Measurements from ENCODE around the gene FBXW4. TPM values are rescaled to one million over a fixed set of nuclear protein-coding genes. Genes with fewer than 3 reads are reported as not detected.

The FBXW4 gene
- total and polyA plus RNA-seq, 9 of the 15 experiments (the other 6 are each of a cell fraction or from before 2014, with no cell fraction given), result 1.0 to 10.6 (median 5.4) TPM

DNA sequence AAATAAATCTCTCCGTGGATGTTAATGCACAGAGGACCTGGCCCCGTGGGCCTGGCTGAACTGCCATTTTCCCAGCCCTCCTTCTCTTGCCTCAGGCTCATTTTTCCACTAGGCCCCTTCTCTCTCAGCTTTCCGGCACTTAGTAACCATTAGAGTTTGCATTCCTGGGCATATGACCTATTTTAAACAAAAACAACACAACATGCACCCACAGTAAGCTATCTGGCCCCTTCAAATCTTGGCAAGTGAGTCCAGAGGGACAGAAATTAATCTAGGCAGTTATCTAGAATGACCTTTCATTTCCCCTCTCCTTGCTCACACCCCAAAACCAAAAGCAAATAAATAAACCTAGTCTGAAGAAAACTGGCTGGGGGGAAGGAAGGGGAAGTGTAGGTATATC, 11.7 kb downstream of the FBXW4 start:
- Histone ChIP-seq H4K20me1 (replicated peaks; ENCODE audit: control insufficient read depth, insufficient read depth, low read length) (0 out of 2 replicates have a peak, but pooled peaks cover 4% of the 10 kb centered on the region), H3K4me1 (replicated peaks in 1 of 2; ENCODE audit: control insufficient read depth in 2 of 2, insufficient read depth in 2 of 2, low read length in 2 of 2) (peaks cover 3 to 6% of the 10 kb centered on the region in 2 experiments; a peak in 1 of 5 replicates), H3K9me1 (ENCODE audit: control insufficient read depth, insufficient read depth, low read length) (no peaks in the 10 kb centered on the region), H3K36me3 (ENCODE audit: control insufficient read depth, insufficient read depth, low read length) (no peaks in the 10 kb centered on the region), H3K9ac (ENCODE audit: insufficient read depth in 1 of 2, low read depth in 2 of 2, low read length in 2 of 2) (no peak overlapping the region), H3K9me3 (replicated peaks; ENCODE audit: control insufficient read depth, insufficient read depth, low read depth, low read length) (no peaks in the 10 kb centered on the region), H2AFZ (ENCODE audit: low read depth, low read length) (no peak overlapping the region), H3K79me2 (ENCODE audit: control insufficient read depth, insufficient read depth, low read length) (no peaks in the 10 kb centered on the region), H3K4me2 (ENCODE audit: insufficient read depth, low read length) (no peak overlapping the region), H3K27me3 (ENCODE audit: control insufficient read depth in 2 of 2, insufficient read depth in 2 of 2, low read length in 2 of 2) (no peaks in the 10 kb centered on the region), H3K27ac (ENCODE audit: extremely low read depth, low read depth, low read length) (no peak overlapping the region; the same call in 2 of the 3 replicates), H3K4me3 (no peak overlapping the region)
- FAIRE-seq (no peak), ATAC-seq (no peak), DNase-seq (ENCODE audit: extremely low read depth in 1 of 4, low spot score in 3 of 4) (no peak)
- BruUV-seq (replicated peaks), result no TSS peak
- ChIA-PET POLR2A (no interaction called here), CTCF (ENCODE audit: low intra/inter-chr PET ratio) (no interaction called here)
- 37% methylated on average over 3 of the region's 3 CpGs for WGBS (ENCODE audit: insufficient coverage, low coverage, missing lambda C conversion rate)
- in situ Hi-C loops (cut with MboI) (no loop called here), intact Hi-C loops (cut with micrococcal nuclease) (no loop called here)
- TF ChIP-seq FOS (IDR thresholded peaks at IDR 0.05; ENCODE audit: extremely low read depth, insufficient read length) (no peak), DPF2 (IDR thresholded peaks at IDR 0.05) (no peak), ESRRA (IDR thresholded peaks at IDR 0.05; ENCODE audit: borderline replicate concordance, low read depth) (peak; percentile 39; the same call in 1 of the 2 replicates), MTA1 (IDR thresholded peaks at IDR 0.05; ENCODE audit: borderline replicate concordance) (no peak), ETS2 (tag; IDR thresholded peaks at IDR 0.05; ENCODE audit: borderline replicate concordance, poor library complexity, severe bottlenecking) (no peak), RFX1 (IDR thresholded peaks at IDR 0.05) (no peak), ZNF830 (CRISPR knock-in tag; IDR thresholded peaks at IDR 0.05) (no peak), ZNF197 (CRISPR knock-in tag; IDR thresholded peaks at IDR 0.05; ENCODE audit: low read depth) (no peak), CBFA2T3 (IDR thresholded peaks at IDR 0.05) (no peak), HNRNPH1 (optimal IDR thresholded peaks at IDR 0.05; ENCODE audit: low read depth, low read length) (no peak), NCOA6 (IDR thresholded peaks at IDR 0.05) (no peak), BRCA1 (IDR thresholded peaks at IDR 0.05) (no peak), BRCA1 (CRISPR knock-in tag; IDR thresholded peaks at IDR 0.05) (no peak), ZFP36 (IDR thresholded peaks at IDR 0.05; ENCODE audit: low read depth, low read length, partially characterized antibody) (peak; percentile 29), FOXM1 (IDR thresholded peaks at IDR 0.05; ENCODE audit: low read depth) (no peak), FOXM1 (CRISPR knock-in tag; IDR thresholded peaks at IDR 0.05; ENCODE audit: low read depth) (no peak), CBX5 (IDR thresholded peaks at IDR 0.05; ENCODE audit: borderline replicate concordance, low read depth) (no peak), HDAC3 (IDR thresholded peaks at IDR 0.05; ENCODE audit: borderline replicate concordance, partially characterized antibody) (no peak), TCFL5 (CRISPR knock-in tag; conservative IDR thresholded peaks at IDR 0.05) (no peak), SP1 (CRISPR knock-in tag; IDR thresholded peaks at IDR 0.05) (no peak), ZNF766 (CRISPR knock-in tag; conservative IDR thresholded peaks at IDR 0.05) (no peak)
- TF ChIP-seq, protein P1, sequence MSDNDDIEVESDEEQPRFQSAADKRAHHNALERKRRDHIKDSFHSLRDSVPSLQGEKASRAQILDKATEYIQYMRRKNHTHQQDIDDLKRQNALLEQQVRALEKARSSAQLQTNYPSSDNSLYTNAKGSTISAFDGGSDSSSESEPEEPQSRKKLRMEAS (CRISPR knock-in tag; IDR thresholded peaks at IDR 0.05), result no peak
- TF ChIP-seq, protein P2, sequence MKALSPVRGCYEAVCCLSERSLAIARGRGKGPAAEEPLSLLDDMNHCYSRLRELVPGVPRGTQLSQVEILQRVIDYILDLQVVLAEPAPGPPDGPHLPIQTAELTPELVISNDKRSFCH (CRISPR knock-in tag; IDR thresholded peaks at IDR 0.05), result no peak
- TF ChIP-seq, protein P2 (tag; IDR thresholded peaks at IDR 0.05), result peak; percentile 64; the same call in 1 of the 2 replicates
- TF ChIP-seq, protein P3, sequence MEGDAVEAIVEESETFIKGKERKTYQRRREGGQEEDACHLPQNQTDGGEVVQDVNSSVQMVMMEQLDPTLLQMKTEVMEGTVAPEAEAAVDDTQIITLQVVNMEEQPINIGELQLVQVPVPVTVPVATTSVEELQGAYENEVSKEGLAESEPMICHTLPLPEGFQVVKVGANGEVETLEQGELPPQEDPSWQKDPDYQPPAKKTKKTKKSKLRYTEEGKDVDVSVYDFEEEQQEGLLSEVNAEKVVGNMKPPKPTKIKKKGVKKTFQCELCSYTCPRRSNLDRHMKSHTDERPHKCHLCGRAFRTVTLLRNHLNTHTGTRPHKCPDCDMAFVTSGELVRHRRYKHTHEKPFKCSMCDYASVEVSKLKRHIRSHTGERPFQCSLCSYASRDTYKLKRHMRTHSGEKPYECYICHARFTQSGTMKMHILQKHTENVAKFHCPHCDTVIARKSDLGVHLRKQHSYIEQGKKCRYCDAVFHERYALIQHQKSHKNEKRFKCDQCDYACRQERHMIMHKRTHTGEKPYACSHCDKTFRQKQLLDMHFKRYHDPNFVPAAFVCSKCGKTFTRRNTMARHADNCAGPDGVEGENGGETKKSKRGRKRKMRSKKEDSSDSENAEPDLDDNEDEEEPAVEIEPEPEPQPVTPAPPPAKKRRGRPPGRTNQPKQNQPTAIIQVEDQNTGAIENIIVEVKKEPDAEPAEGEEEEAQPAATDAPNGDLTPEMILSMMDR (IDR thresholded peaks at IDR 0.05 in 2 of 3, conservative IDR thresholded peaks at IDR 0.05 in 1 of 3; ENCODE audit: insufficient read depth in 2 of 3, low read depth in 1 of 3, low read length in 3 of 3), result no peak

Measured in K562 (cell line).